Measurements from ENCODE around the gene ADRA2B.
A peak's percentile ranks its signal among the peaks of the same experiment; 100 is the strongest.

Gene ADRA2B

GRCh38 chr2:96136129-96136720, 19.9 kb upstream of the ADRA2B start:
- DNase-seq: no peak

- no peak for DNase-seq
These were observed 19.2 kb upstream of the ADRA2B start for GRCh38 chr2:96135621-96136020.

- no peak for DNase-seq
These were observed 18.8 kb upstream of the ADRA2B start for GRCh38 chr2:96135171-96135570.

- DNase-seq: no peak
These were observed 18.1 kb upstream of the ADRA2B start for GRCh38 chr2:96134421-96134820.

- DNase-seq: no peak
These were observed 15.7 kb upstream of the ADRA2B start for GRCh38 chr2:96131813-96132745.

GRCh38 chr2:96131152-96131812, 14.9 kb upstream of the ADRA2B start:
- DNase-seq: peak; percentile 47 to 58

- no peak for DNase-seq
These were observed 14.1 kb upstream of the ADRA2B start for GRCh38 chr2:96130483-96130882.

GRCh38 chr2:96129528-96130120, 13.3 kb upstream of the ADRA2B start:
- no peak for DNase-seq

GRCh38 chr2:96128456-96128855, 12.1 kb upstream of the ADRA2B start:
- no peak for DNase-seq

GRCh38 chr2:96124406-96125265, 8.3 kb upstream of the ADRA2B start:
- no peak for DNase-seq

- DNase-seq: no peak
These were observed 7.6 kb upstream of the ADRA2B start for GRCh38 chr2:96123936-96124335.

GRCh38 chr2:96123290-96123689, 6.9 kb upstream of the ADRA2B start:
- no peak for DNase-seq

GRCh38 chr2:96122391-96122790, 6.0 kb upstream of the ADRA2B start:
- DNase-seq: no peak

- no peak for DNase-seq
These were observed 5.0 kb upstream of the ADRA2B start for GRCh38 chr2:96121414-96121813.

GRCh38 chr2:96120991-96121390, 4.6 kb upstream of the ADRA2B start:
- no peak for DNase-seq

- no peak for DNase-seq
These were observed 3.8 kb upstream of the ADRA2B start for GRCh38 chr2:96120091-96120720.

- DNase-seq: no peak
These were observed 3.0 kb upstream of the ADRA2B start for GRCh38 chr2:96119389-96119751.

GRCh38 chr2:96118698-96119388, 2.5 kb upstream of the ADRA2B start:
- DNase-seq: no peak

- DNase-seq: no peak
These were observed 1.6 kb upstream of the ADRA2B start for GRCh38 chr2:96117701-96118588.

GRCh38 chr2:96116879-96117533, 635 bp upstream of the ADRA2B start:
- DNase-seq: peak; percentile 64 to 68

Data from activated CD4-positive, alpha-beta T cell treated with anti-CD3 and anti-CD28 coated beads, Interleukin-2, amount 50 U/mL, for 48 hours (primary cell).